Activated naive CD4-positive, alpha-beta T cell treated with anti-CD3 and anti-CD28 coated beads for 36 hours (primary cell): Measurements from ENCODE around the gene SH3BP4. TPM values are rescaled to one million over a fixed set of nuclear protein-coding genes. Genes with fewer than 3 reads are reported as not detected.

Experiments
- CTCF ChIA-PET: fragments of 350-600 bp; sonication (Branson Sonifier 250); formaldehyde crosslinking; loops from one replicate; lab custom pipeline; 2021; ENCODE audit warnings: antibody characterized with exemption; lab: Charles Lee
- DNase-seq: peaks from one replicate; pipeline ENCODE4 v3.0.0-alpha.2; 2020
- H3K27ac Mint-ChIP-seq: one replicate; pipeline ENCODE4 v1.8.0; 2021; ENCODE audit warnings: mild to moderate bottlenecking, mixed read lengths
- H3K27me3 Mint-ChIP-seq: one replicate; pipeline ENCODE4 v1.8.0; 2021; ENCODE audit warnings: low read depth, mixed read lengths
- H3K36me3 Mint-ChIP-seq: one replicate; pipeline ENCODE4 v1.8.0; 2021; ENCODE audit warnings: low read depth, mixed read lengths
- H3K4me1 Mint-ChIP-seq: one replicate; pipeline ENCODE4 v1.8.0; 2021; ENCODE audit warnings: low read depth, mixed read lengths
- H3K4me3 Mint-ChIP-seq: one replicate; pipeline ENCODE4 v1.8.0; 2021; ENCODE audit warnings: mild to moderate bottlenecking, moderate library complexity, mixed read lengths
- H3K9me3 Mint-ChIP-seq: one replicate; pipeline ENCODE4 v1.8.0; 2021; ENCODE audit warnings: mixed read lengths
- intact Hi-C: fragments of 100-400 bp; cut with micrococcal nuclease; formaldehyde crosslinking; loops from one replicate; pipeline ENCODE4 v1.15.1; 2023
- total RNA-seq, 2 experiments: library from RNA; stranded (reverse); gene quantifications; one replicate each; pipeline ENCODE4 v1.2.3, GENCODE V29; 2021

The SH3BP4 gene
- total RNA-seq, 2 experiments from 2014 or later = 0.42 to 0.64 TPM

GRCh38 chr2:234974501-234975385 lies 22.9 kb downstream of the SH3BP4 start:
- H3K27me3 Mint-ChIP-seq = peaks cover 10% of the 10 kb centered on the region
- no peak overlapping the region for H3K27ac Mint-ChIP-seq
- no peak for DNase-seq
- no peak overlapping the region for H3K4me3 Mint-ChIP-seq
- H3K36me3 Mint-ChIP-seq = no peaks in the 10 kb centered on the region
- intact Hi-C loops = no loop called here
- no peaks in the 10 kb centered on the region for H3K4me1 Mint-ChIP-seq
- H3K9me3 Mint-ChIP-seq = peaks cover under 1% of the 10 kb centered on the region
- CTCF ChIA-PET = no interaction called here

- Mint-ChIP-seq H3K27me3 (peaks cover 10% of the 10 kb centered on the region), H3K4me1 (no peaks in the 10 kb centered on the region), H3K9me3 (peaks cover 4% of the 10 kb centered on the region), H3K27ac (no peak overlapping the region), H3K36me3 (no peaks in the 10 kb centered on the region), H3K4me3 (no peak overlapping the region)
- CTCF ChIA-PET = no interaction called here
- intact Hi-C loops = no loop called here
- no peak for DNase-seq
These were observed 23.8 kb downstream of the SH3BP4 start for GRCh38 chr2:234975611-234976010.

GRCh38 chr2:234976479-234977227 lies 24.8 kb downstream of the SH3BP4 start:
- Mint-ChIP-seq H3K4me1 (no peaks in the 10 kb centered on the region), H3K27ac (no peak overlapping the region), H3K4me3 (no peak overlapping the region), H3K9me3 (peaks cover 4% of the 10 kb centered on the region), H3K27me3 (peaks cover 10% of the 10 kb centered on the region), H3K36me3 (no peaks in the 10 kb centered on the region)
- DNase-seq = no peak
- CTCF ChIA-PET = no interaction called here
- intact Hi-C loops = no loop called here

GRCh38 chr2:234977228-234977679 lies 25.4 kb downstream of the SH3BP4 start:
- DNase-seq = no peak
- peaks cover 4% of the 10 kb centered on the region for H3K9me3 Mint-ChIP-seq
- no peak overlapping the region for H3K4me3 Mint-ChIP-seq
- no peak overlapping the region for H3K27ac Mint-ChIP-seq
- intact Hi-C loops = no loop called here
- H3K4me1 Mint-ChIP-seq = no peaks in the 10 kb centered on the region
- CTCF ChIA-PET = no interaction called here
- H3K36me3 Mint-ChIP-seq = no peaks in the 10 kb centered on the region
- H3K27me3 Mint-ChIP-seq = peaks cover 10% of the 10 kb centered on the region

- Mint-ChIP-seq H3K4me3 (no peak overlapping the region), H3K27ac (no peak overlapping the region), H3K27me3 (peaks cover 5% of the 10 kb centered on the region), H3K4me1 (no peaks in the 10 kb centered on the region), H3K36me3 (no peaks in the 10 kb centered on the region), H3K9me3 (peaks cover 4% of the 10 kb centered on the region)
- intact Hi-C loops = no loop called here
- DNase-seq = no peak
- CTCF ChIA-PET = no interaction called here
These were observed 26.8 kb downstream of the SH3BP4 start for GRCh38 chr2:234978466-234979203.

GRCh38 chr2:234979204-234980167 lies 27.7 kb downstream of the SH3BP4 start:
- CTCF ChIA-PET = no interaction called here
- H3K27me3 Mint-ChIP-seq = peaks cover 5% of the 10 kb centered on the region
- no peak for DNase-seq
- H3K4me1 Mint-ChIP-seq = no peaks in the 10 kb centered on the region
- H3K4me3 Mint-ChIP-seq = no peak overlapping the region
- H3K36me3 Mint-ChIP-seq = no peaks in the 10 kb centered on the region
- H3K9me3 Mint-ChIP-seq = peaks cover 4% of the 10 kb centered on the region
- no peak overlapping the region for H3K27ac Mint-ChIP-seq
- intact Hi-C loops = no loop called here

- no peaks in the 10 kb centered on the region for H3K36me3 Mint-ChIP-seq
- peaks cover 4% of the 10 kb centered on the region for H3K9me3 Mint-ChIP-seq
- CTCF ChIA-PET = no interaction called here
- intact Hi-C loops = no loop called here
- DNase-seq = no peak
- H3K4me3 Mint-ChIP-seq = no peak overlapping the region
- H3K27ac Mint-ChIP-seq = no peak overlapping the region
- no peaks in the 10 kb centered on the region for H3K4me1 Mint-ChIP-seq
- peaks cover 5% of the 10 kb centered on the region for H3K27me3 Mint-ChIP-seq
These were observed 28.8 kb downstream of the SH3BP4 start for GRCh38 chr2:234980451-234981187.

- Mint-ChIP-seq H3K4me3 (no peak overlapping the region), H3K4me1 (no peaks in the 10 kb centered on the region), H3K9me3 (peaks cover 4% of the 10 kb centered on the region), H3K36me3 (no peaks in the 10 kb centered on the region), H3K27ac (no peak overlapping the region), H3K27me3 (peaks cover 5% of the 10 kb centered on the region)
- CTCF ChIA-PET = no interaction called here
- intact Hi-C loops = no loop called here
- no peak for DNase-seq
These were observed 29.6 kb downstream of the SH3BP4 start for GRCh38 chr2:234981197-234982095.

- Mint-ChIP-seq H3K27ac (no peak overlapping the region), H3K9me3 (peaks cover 4% of the 10 kb centered on the region), H3K4me3 (no peak overlapping the region), H3K27me3 (peaks cover 3% of the 10 kb centered on the region), H3K36me3 (no peaks in the 10 kb centered on the region), H3K4me1 (no peaks in the 10 kb centered on the region)
- CTCF ChIA-PET = no interaction called here
- intact Hi-C loops = no loop called here
- DNase-seq = no peak
These were observed 30.4 kb downstream of the SH3BP4 start for GRCh38 chr2:234982096-234982834.
